H1 (cell line): ENCODE data around the gene MAPK1. TPM values are rescaled to one million over a fixed set of nuclear protein-coding genes. Genes with fewer than 3 reads are reported as not detected.

Experiments used
- ATF3 ChIP-seq: IDR thresholded peaks from 2 replicates; pipeline ENCODE4 v1.6.1; 2011; ENCODE audit warnings: low read depth, mild to moderate bottlenecking, low read length; ENCODE audit not compliant: insufficient read depth
- BRCA1 ChIP-seq: IDR thresholded peaks from 2 replicates; pipeline ENCODE4 v1.6.1; 2012; ENCODE audit warnings: low read depth, low read length, improper control_type of control experiment
- CEBPB ChIP-seq: IDR thresholded peaks from 2 replicates; pipeline ENCODE4 v1.6.1; 2012; ENCODE audit warnings: low read depth, low read length
- CHD7 ChIP-seq: fragments of 300-600 bp; sonication (generic); IDR thresholded peaks from 2 replicates; pipeline ENCODE4 v1.7.1; 2012; ENCODE audit warnings: low read length, moderate library complexity, mild to moderate bottlenecking, inconsistent platforms; ENCODE audit not compliant: insufficient replicate concordance
- EP300 ChIP-seq, 2 experiments: IDR thresholded peaks; 1 replicate in 1 of 2; 2 replicates in 1 of 2; pipeline ENCODE4 v1.6.1; 2011 to 2012; ENCODE audit warnings: low read depth in 2 of 2, low read length in 2 of 2, mild to moderate bottlenecking in 2 of 2, borderline replicate concordance in 1 of 2, inconsistent platforms in 1 of 2, moderate library complexity in 1 of 2
- GABPA ChIP-seq: IDR thresholded peaks from 2 replicates; pipeline ENCODE4 v1.6.1; 2011; ENCODE audit warnings: mild to moderate bottlenecking, low read length, moderate library complexity, borderline replicate concordance; ENCODE audit not compliant: insufficient read depth
- NANOG ChIP-seq: IDR thresholded peaks from 2 replicates; pipeline ENCODE4 v1.6.1; 2011; ENCODE audit warnings: low read length, low read depth, mild to moderate bottlenecking, inconsistent platforms; ENCODE audit not compliant: insufficient read depth, poor library complexity, severe bottlenecking
- SRF ChIP-seq: IDR thresholded peaks from 2 replicates; pipeline ENCODE4 v1.6.1; 2011; ENCODE audit warnings: mild to moderate bottlenecking, low read depth, low read length, moderate library complexity
- polyA plus RNA-seq, 7 experiments: library from polyadenylated mRNA; depleted of rRNA in 3 of 7; stranded (reverse) in 5 of 7; unstranded in 2 of 7; fragments of >200 nt in 5 of 7; fragments of 200-250 nt in 2 of 7; gene quantifications; 1 replicate in 5 of 7; 2 replicates in 1 of 7; 4 replicates in 1 of 7; pipeline versions ENCODE4 v1.2.1 to v1.2.3, GENCODE V29; 2011 to 2013; ENCODE audit warnings: missing spikeins in 2 of 7, mixed read lengths in 2 of 7
- total RNA-seq: library from RNA; stranded (reverse); fragmentation: NEBNext Ultra II Directional; extraction: Animal tissue kit (Norgen Biotek cat#: 25700); gene quantifications from 2 replicates; pipeline ENCODE4 v1.2.1, GENCODE V29; 2021

The MAPK1 gene
- total and polyA plus RNA-seq, 2 of the 8 experiments (the other 6 are each of a cell fraction or from before 2014, with no cell fraction given) = 28.1 to 101 TPM

- TF ChIP-seq CHD7 = no peak
- no peak for TF ChIP-seq CEBPB
- TF ChIP-seq BRCA1 = no peak
- TF ChIP-seq SRF = no peak
- TF ChIP-seq GABPA = no peak
- TF ChIP-seq ATF3 = no peak
- no peak for TF ChIP-seq NANOG
- no peak for TF ChIP-seq EP300 (IDR thresholded peaks at IDR 0.05; ENCODE audit: borderline replicate concordance in 1 of 2, low read depth in 2 of 2, low read length in 2 of 2)
These were observed 34.9 kb downstream of the MAPK1 start (continued) for GRCh38 chr22:21832291-21833290.
